HG03095 (cell line): ENCODE results near the gene MRPL54.

ENCODE experiments used
- ATAC-seq: cut with Tn5 transposase; IDR thresholded peaks from one replicate; pipeline ENCODE4 v1.9.1; 2021; ENCODE audit warnings: moderate library complexity; ENCODE audit not compliant: unreplicated experiment

MRPL54 gene

GRCh38 chr19:3762501-3763459 lies at the start of gene MRPL54:
Gene MRPL54 (plus strand): TSS chr19:3762682. CDS start chr19:3762701, 19 bp downstream.
- peak; percentile 56 for ATAC-seq

DNA sequence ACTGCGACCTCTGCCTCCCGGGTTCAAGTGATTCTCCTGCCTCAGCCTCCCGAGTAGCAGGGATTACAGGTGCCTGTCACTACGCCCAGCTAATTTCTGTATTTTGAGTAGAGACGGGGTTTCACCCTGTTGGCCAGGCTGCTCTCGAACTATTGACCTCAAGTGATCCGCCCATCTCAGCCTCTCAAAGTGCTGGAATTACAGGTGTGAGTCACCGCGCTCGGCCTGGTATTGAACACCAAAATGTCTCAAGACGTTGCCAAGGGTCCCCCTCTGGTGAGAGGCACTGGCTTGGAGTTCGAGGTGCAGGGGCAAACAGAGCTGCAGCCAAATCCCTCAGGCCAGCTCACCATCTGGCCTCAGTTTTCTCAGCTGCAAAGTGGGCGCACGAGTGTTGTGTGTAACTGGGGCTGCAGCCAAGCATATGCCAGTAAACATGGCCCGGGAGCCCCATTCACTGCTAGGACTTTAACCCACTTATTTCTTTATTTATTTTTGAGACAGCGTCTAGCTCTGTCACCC lies 46.3 kb upstream of the MRPL54 start:
- ATAC-seq = no peak

- no peak for ATAC-seq
Measured at GRCh38 chr19:3719868-3720267, 42.6 kb upstream of the MRPL54 start.

- no peak for ATAC-seq
Measured at GRCh38 chr19:3720349-3720917, 42.0 kb upstream of the MRPL54 start.

DNA sequence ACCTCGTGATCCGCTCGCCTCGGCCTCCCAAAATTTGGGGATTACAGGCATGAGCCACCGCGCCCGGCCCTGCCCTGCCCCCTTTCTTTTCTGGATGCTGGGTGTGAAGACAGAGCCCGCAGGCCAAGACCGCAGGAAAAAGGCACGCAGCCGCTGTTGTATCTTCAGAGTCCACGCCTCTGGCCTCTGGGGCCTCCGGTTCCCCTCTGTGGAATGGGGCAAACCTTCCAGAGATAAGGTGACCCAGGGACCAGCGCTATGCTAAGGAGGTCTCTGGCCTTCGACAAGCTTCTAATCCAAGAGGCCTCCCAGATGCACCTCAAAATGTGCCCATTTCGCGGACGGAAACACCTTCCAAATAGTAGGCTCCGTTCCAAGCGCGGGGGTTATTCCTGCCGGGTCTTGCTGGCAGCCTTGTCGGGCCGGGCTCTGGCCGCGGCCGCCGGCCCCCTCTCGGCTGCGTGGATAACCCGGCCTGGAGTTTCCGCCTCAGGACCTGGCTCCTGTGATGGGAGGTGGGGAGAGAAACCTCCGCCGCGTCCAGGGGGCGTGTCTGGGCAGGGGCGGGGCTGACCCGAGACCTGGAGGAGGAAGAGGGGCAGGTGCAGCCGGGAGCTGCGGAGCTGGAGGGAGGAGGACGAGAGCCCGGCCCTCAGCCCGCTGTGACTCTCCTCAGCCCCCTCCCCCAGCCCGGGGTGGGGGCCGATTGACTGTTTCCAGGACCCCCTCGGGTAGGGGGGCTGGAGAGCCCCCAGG lies 41.2 kb upstream of the MRPL54 start:
- no peak for ATAC-seq

DNA sequence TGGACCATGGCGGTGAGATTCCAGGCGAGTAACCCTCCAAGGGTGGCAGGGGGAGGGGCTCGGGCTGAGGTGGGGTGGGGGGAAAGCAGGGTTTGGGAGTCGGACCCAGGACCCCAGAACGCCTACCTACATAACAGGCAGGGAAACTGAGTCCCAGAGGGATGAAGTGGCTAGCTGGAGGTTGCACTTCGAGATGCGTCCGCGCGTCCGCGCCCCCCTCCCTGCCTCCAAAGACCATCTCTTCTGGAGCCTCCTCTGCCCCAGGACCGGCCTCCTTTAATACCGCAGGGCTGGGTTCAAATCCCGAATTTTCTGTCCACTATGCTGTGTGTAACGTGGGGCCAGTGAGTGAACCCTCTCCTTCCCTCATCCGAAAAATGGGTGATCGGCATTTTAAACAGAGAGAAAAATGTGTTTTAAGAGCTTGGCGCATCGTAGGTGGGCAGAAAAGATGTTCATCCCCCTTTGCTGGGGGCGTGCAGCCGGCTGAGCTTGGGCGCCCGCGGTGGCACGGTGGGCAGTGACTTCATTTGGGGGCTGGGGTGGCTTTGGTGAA lies 40.5 kb upstream of the MRPL54 start:
- ATAC-seq = no peak

GRCh38 chr19:3722443-3723109 lies 39.9 kb upstream of the MRPL54 start:
- no peak for ATAC-seq

- ATAC-seq = no peak
Measured at GRCh38 chr19:3723110-3723488, 39.4 kb upstream of the MRPL54 start.

DNA sequence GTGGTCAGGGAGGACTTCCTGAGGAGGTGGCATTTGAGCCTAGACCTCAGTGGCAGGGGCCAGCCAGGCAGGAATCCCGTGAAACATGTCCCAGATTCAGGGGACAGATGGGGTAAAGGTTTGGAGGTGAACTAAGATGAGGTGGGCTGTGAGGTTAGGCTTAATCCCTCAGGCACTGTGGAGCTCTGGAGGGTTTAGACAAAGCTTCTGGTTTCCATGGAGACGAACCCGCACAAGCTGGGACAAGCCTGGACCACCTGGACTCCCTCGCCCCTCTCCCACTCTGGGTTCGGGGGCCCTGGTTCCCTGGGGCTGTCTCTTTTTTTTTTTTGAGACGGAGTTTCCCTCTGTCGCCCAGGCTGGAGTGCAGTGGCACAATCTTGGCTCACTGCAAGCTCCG lies 38.6 kb upstream of the MRPL54 start:
- ATAC-seq = no peak

GRCh38 chr19:3725121-3725520 lies 37.4 kb upstream of the MRPL54 start:
- no peak for ATAC-seq

- no peak for ATAC-seq
Measured at GRCh38 chr19:3725640-3726310, 36.7 kb upstream of the MRPL54 start.

DNA sequence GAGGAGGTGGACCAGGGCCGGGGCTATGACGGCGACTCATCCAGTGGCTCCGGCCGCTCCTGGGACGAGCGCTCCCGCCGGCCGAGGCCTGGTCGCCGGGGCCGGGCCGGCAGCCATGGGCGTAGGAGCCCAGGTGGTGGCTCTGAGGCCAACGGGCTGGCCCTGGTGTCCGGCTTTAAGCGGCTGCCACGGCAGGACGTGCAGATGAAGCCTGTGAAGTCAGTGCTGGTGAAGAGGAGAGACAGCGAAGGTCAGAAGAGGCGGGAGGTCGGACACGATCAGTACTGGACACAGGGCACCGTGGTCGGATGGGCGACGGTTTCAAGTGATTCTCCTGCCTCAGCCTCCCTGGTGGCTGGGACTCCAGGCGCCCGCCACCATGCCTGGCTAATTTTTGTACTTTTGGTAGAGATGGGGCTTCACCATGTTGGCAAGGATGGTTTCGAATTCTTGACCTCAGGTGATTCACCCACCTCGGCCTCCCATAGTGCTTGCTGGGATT lies 32.0 kb upstream of the MRPL54 start:
- ATAC-seq = no peak

GRCh38 chr19:3732108-3732507 lies 30.4 kb upstream of the MRPL54 start:
- no peak for ATAC-seq

DNA sequence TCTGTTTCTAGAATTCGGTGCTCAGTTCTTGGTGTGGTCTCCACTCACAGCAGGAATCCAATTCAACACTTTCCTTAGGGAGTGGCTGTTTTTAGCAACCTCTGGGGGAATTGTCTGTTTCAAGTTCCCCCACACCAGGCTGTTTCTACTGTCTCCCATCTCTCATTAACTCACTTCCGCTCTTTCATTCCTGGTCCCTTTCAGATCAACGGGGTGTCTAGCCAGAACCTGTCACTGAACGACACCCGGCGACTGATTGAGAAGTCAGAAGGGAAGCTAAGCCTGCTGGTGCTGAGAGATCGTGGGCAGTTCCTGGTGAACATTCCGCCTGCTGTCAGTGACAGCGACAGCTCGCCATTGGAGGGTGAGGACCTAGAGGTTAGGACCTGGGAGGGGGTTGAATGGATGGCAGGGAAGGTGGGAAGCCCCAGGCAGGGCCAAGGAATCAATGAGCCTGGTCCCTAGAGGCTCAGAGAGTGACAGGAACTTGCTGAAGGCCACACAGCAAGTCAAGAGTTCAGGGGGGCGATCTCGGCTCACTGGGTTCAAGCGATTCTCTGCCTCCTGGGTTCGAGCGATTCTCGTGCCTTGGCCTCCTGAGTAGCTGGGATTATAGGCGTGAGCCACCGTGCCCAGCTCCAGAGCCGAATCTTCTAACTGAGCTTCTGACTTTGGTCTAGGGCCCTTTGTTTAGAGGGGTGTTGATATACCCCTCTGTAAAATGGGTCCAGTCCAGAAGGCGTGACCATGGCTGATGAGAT lies 28.8 kb upstream of the MRPL54 start:
- no peak for ATAC-seq

- ATAC-seq = no peak
Measured at GRCh38 chr19:3734310-3734600, 28.2 kb upstream of the MRPL54 start.

- ATAC-seq = no peak
Measured at GRCh38 chr19:3736106-3736724, 26.3 kb upstream of the MRPL54 start.

DNA sequence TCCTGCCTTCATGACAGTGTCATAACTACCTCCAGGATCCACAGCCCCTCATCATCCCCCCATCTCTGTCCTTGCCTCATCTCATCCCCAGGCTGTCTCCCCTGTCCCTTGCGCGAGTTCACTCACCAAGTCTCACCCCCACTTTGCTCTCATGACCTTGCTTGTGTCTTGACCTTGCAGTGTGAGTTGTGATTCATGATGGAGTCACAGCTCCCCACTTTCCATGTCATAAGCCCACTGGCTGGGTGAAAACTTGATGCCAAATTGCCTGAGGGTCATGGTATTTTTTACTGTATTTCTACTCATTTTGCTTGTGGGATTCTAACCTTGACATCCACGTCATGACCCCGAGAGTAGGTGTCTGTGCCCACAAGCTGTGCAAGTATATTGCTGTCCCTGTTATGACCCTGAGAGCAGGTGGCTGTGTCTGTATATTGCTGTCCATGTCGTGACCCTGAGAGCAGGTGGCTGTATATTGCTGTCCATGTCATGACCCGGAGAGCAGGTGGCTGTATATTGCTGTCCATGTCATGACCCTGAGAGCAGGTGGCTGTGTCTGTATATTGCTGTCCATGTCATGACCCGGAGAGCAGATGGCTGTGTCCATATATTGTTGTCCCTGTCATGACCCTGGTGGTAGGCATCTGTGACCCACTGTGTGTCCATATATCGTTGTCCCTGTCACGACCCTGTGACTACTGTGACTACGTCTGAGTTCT lies 24.8 kb upstream of the MRPL54 start:
- no peak for ATAC-seq
